ENCODE measurements around the gene SLC39A7. TPM values are rescaled to one million over a fixed set of nuclear protein-coding genes. Genes with fewer than 3 reads are reported as not detected.

The SLC39A7 gene
- total RNA-seq, 5 donors from 2014 or later (not counting 1 experiment from before 2014, with no cell fraction given): 19.1 to 44.0 (median 41.3) TPM

GRCh38 chr6:33191383-33192104 is 9.1 kb upstream of the SLC39A7 start:
- Mint-ChIP-seq H3K36me3 (peaks cover 39% of the 10 kb centered on the region), H3K27ac (no peak overlapping the region), H3K4me3 (peak overlapping the region; percentile 15 to 82 (median 32)), H3K9me3 (no peaks in the 10 kb centered on the region), H3K27me3 (peaks cover 26 to 46% of the 10 kb centered on the region in 2 donors), H3K4me1 (peaks cover 12 to 16% (median 12%) of the 10 kb centered on the region in 3 donors)
- no peak overlapping the region for H3K27ac ChIP-seq (ENCODE audit: low read length)
- H3K4me3 ChIP-seq (ENCODE audit: control insufficient read depth in 1 of 2, extremely low read depth in 1 of 2, low read length in 1 of 2): peak overlapping the region; percentile 7 to 12
- ChIA-PET POLR2A (no interaction called here), CTCF (interaction anchor here in 1 of 2 donors (0.5 kb wide), 2 partner anchors 44 to 126 kb away, joined by 3 to 6 read pairs; no protein-coding TSS in a partner anchor)
- H3K27me3 ChIP-seq (replicated peaks in 1 of 2; ENCODE audit: control insufficient read depth in 2 of 2, extremely low read depth in 1 of 2, insufficient read depth in 2 of 2, low read length in 1 of 2): peaks cover 2 to 50% of the 10 kb centered on the region in 2 experiments
- ATAC-seq (replicated peaks in 1 of 4) (no peak), DNase-seq (no peak)
- peaks cover 8 to 29% of the 10 kb centered on the region in 2 donors for H3K36me3 ChIP-seq (ENCODE audit: control insufficient read depth in 2 of 2, extremely low read depth in 1 of 2, insufficient read depth in 1 of 2, low read length in 1 of 2)
- H3K4me1 ChIP-seq (ENCODE audit: control insufficient read depth in 1 of 2, extremely low read depth in 1 of 2, insufficient read depth in 2 of 2, low read length in 2 of 2): peaks cover 2 to 23% of the 10 kb centered on the region in 2 experiments
- WGBS (ENCODE audit: insufficient coverage): 77% methylated on average over 7 of the region's 8 CpGs
- H3K9me3 ChIP-seq: no peaks in the 10 kb centered on the region

GRCh38 chr6:33192105-33192646 is 8.5 kb upstream of the SLC39A7 start, which contains the start of gene COL11A2:
COL11A2 (minus strand) TSS chr6:33192467; CDS start chr6:33192240, 227 bp downstream.
- POLR2A ChIA-PET: no interaction called here
- 15% methylated on average over 19 of the region's 35 CpGs for WGBS (ENCODE audit: insufficient coverage)
- DNase-seq: peak in 10 of 35 experiments; percentile 17 to 55 (median 26)

GRCh38 chr6:33192671-33193602 is 7.7 kb upstream of the SLC39A7 start:
- H3K4me3 Mint-ChIP-seq: peak overlapping the region; percentile 73 to 82 (median 78)
- peaks cover 37% of the 10 kb centered on the region for H3K36me3 Mint-ChIP-seq
- H3K9me3 ChIP-seq: no peaks in the 10 kb centered on the region
- WGBS (ENCODE audit: insufficient coverage): under 1% methylated on average over 31 of the region's 72 CpGs
- H3K4me1 ChIP-seq (ENCODE audit: control insufficient read depth in 1 of 2, extremely low read depth in 1 of 2, insufficient read depth in 2 of 2, low read length in 2 of 2): peaks cover 2 to 27% of the 10 kb centered on the region in 2 experiments
- H3K4me1 Mint-ChIP-seq: peaks cover 21 to 26% (median 22%) of the 10 kb centered on the region in 3 donors
- ChIA-PET POLR2A (no interaction called here), CTCF (interaction anchor here in 1 of 2 donors (0.9 kb wide), 1 partner anchor 174 kb away, joined by 4 read pairs; no protein-coding TSS in a partner anchor)
- ATAC-seq (replicated peaks in 1 of 4) (peak; percentile 29 to 45 (median 39)), DNase-seq (peak in 9 of 35 experiments; percentile 21 to 52 (median 41))
- H3K27ac Mint-ChIP-seq: peak overlapping the region in 1 of 2 donors; percentile 72
- H3K9me3 Mint-ChIP-seq: no peaks in the 10 kb centered on the region
- H3K4me3 ChIP-seq (ENCODE audit: control insufficient read depth in 1 of 2, extremely low read depth in 1 of 2, low read length in 1 of 2): peak overlapping the region; percentile 38 to 65
- H3K27me3 Mint-ChIP-seq: peaks cover 17 to 36% of the 10 kb centered on the region in 2 donors
- H3K27ac ChIP-seq (ENCODE audit: low read length): no peak overlapping the region
- peaks cover 2 to 46% of the 10 kb centered on the region in 2 experiments for H3K27me3 ChIP-seq (replicated peaks in 1 of 2; ENCODE audit: control insufficient read depth in 2 of 2, extremely low read depth in 1 of 2, insufficient read depth in 2 of 2, low read length in 1 of 2)
- H3K36me3 ChIP-seq (ENCODE audit: control insufficient read depth in 2 of 2, extremely low read depth in 1 of 2, insufficient read depth in 1 of 2, low read length in 1 of 2): peaks cover 8 to 41% of the 10 kb centered on the region in 2 donors

More at GRCh38 chr6:33192105-33192646, 8.5 kb upstream of the SLC39A7 start, which contains the start of gene COL11A2:
- H3K4me3 Mint-ChIP-seq: peak within 1 kb of the TSS; percentile 73 to 82 (median 78)
- Histone ChIP-seq H3K9me3 (no peaks in the 10 kb centered on the region), H3K4me1 (ENCODE audit: control insufficient read depth in 1 of 2, extremely low read depth in 1 of 2, insufficient read depth in 2 of 2, low read length in 2 of 2) (peaks cover 2 to 23% of the 10 kb centered on the region in 2 experiments), H3K36me3 (ENCODE audit: control insufficient read depth in 2 of 2, extremely low read depth in 1 of 2, insufficient read depth in 1 of 2, low read length in 1 of 2) (peaks cover 8 to 35% of the 10 kb centered on the region in 2 donors), H3K27ac (ENCODE audit: low read length) (no peak within 1 kb of the TSS), H3K27me3 (replicated peaks in 1 of 2; ENCODE audit: control insufficient read depth in 2 of 2, extremely low read depth in 1 of 2, insufficient read depth in 2 of 2, low read length in 1 of 2) (peaks cover 2 to 46% of the 10 kb centered on the region in 2 experiments), H3K4me3 (ENCODE audit: control insufficient read depth in 1 of 2, extremely low read depth in 1 of 2, low read length in 1 of 2) (peak within 1 kb of the TSS; percentile 38 to 65)
- H3K27me3 Mint-ChIP-seq: peaks cover 25 to 41% of the 10 kb centered on the region in 2 donors
- peak within 1 kb of the TSS in 1 of 2 donors; percentile 69 for H3K27ac Mint-ChIP-seq
- CTCF ChIA-PET: interaction anchor here in 1 of 2 donors (0.5 kb wide), 2 partner anchors 44 to 126 kb away, joined by 3 to 6 read pairs; no protein-coding TSS in a partner anchor
- peak; percentile 50 to 74 (median 62) for ATAC-seq (replicated peaks in 1 of 4)
- H3K4me1 Mint-ChIP-seq: peaks cover 14 to 19% (median 14%) of the 10 kb centered on the region in 3 donors
- no peaks in the 10 kb centered on the region for H3K9me3 Mint-ChIP-seq
- H3K36me3 Mint-ChIP-seq: peaks cover 41% of the 10 kb centered on the region

- H3K4me1 Mint-ChIP-seq: peaks cover 28 to 33% (median 29%) of the 10 kb centered on the region in 3 donors
- Histone ChIP-seq H3K36me3 (ENCODE audit: control insufficient read depth in 2 of 2, extremely low read depth in 1 of 2, insufficient read depth in 1 of 2, low read length in 1 of 2) (peaks cover 8 to 41% of the 10 kb centered on the region in 2 donors), H3K4me1 (ENCODE audit: control insufficient read depth in 1 of 2, extremely low read depth in 1 of 2, insufficient read depth in 2 of 2, low read length in 2 of 2) (peaks cover 2 to 34% of the 10 kb centered on the region in 2 experiments), H3K9me3 (no peaks in the 10 kb centered on the region), H3K27ac (ENCODE audit: low read length) (no peak overlapping the region), H3K27me3 (replicated peaks in 1 of 2; ENCODE audit: control insufficient read depth in 2 of 2, extremely low read depth in 1 of 2, insufficient read depth in 2 of 2, low read length in 1 of 2) (peaks cover 2 to 43% of the 10 kb centered on the region in 2 experiments), H3K4me3 (ENCODE audit: control insufficient read depth in 1 of 2, extremely low read depth in 1 of 2, low read length in 1 of 2) (no peak overlapping the region)
- H3K36me3 Mint-ChIP-seq: peaks cover 31% of the 10 kb centered on the region
- H3K9me3 Mint-ChIP-seq: no peaks in the 10 kb centered on the region
- ChIA-PET CTCF (interaction anchor here in 1 of 2 donors (0.9 kb wide), 1 partner anchor 174 kb away, joined by 4 read pairs; no protein-coding TSS in a partner anchor), POLR2A (no interaction called here)
- WGBS (ENCODE audit: insufficient coverage): no CpG with 5 or more reads among the region's 6 CpGs
- ATAC-seq (replicated peaks in 1 of 4): no peak
- peak overlapping the region; percentile 52 to 82 (median 53) for H3K4me3 Mint-ChIP-seq
- peaks cover 16 to 29% of the 10 kb centered on the region in 2 donors for H3K27me3 Mint-ChIP-seq
- no peak for DNase-seq
- peak overlapping the region in 1 of 2 donors; percentile 72 for H3K27ac Mint-ChIP-seq
These were observed 7.0 kb upstream of the SLC39A7 start for GRCh38 chr6:33193619-33194018.

GRCh38 chr6:33194431-33194979 is 6.2 kb upstream of the SLC39A7 start:
- DNase-seq (no peak), ATAC-seq (replicated peaks in 1 of 4) (no peak)
- Mint-ChIP-seq H3K4me1 (peaks cover 35 to 42% (median 36%) of the 10 kb centered on the region in 3 donors), H3K9me3 (no peaks in the 10 kb centered on the region), H3K36me3 (peaks cover 31% of the 10 kb centered on the region), H3K27me3 (peaks cover 15 to 25% of the 10 kb centered on the region in 2 donors), H3K4me3 (no peak overlapping the region), H3K27ac (peak overlapping the region in 1 of 2 donors; percentile 4)
- 80% methylated on average over 2 of the region's 8 CpGs for WGBS (ENCODE audit: insufficient coverage)
- ChIA-PET POLR2A (interaction anchor here (0.6 kb wide), 2 partner anchors 122 to 1050 kb away, joined by 3 read pairs; no protein-coding TSS in a partner anchor), CTCF (interaction anchor here in 1 of 2 donors (1.1 kb wide), 1 partner anchor 102 kb away, joined by 3 read pairs; no protein-coding TSS in a partner anchor)
- H3K4me3 ChIP-seq (ENCODE audit: control insufficient read depth in 1 of 2, extremely low read depth in 1 of 2, low read length in 1 of 2): no peak overlapping the region
- H3K4me1 ChIP-seq (ENCODE audit: control insufficient read depth in 1 of 2, extremely low read depth in 1 of 2, insufficient read depth in 2 of 2, low read length in 2 of 2): peaks cover 4 to 43% of the 10 kb centered on the region in 2 experiments
- peaks cover under 1 to 34% of the 10 kb centered on the region in 2 experiments for H3K27me3 ChIP-seq (replicated peaks in 1 of 2; ENCODE audit: control insufficient read depth in 2 of 2, extremely low read depth in 1 of 2, insufficient read depth in 2 of 2, low read length in 1 of 2)
- no peaks in the 10 kb centered on the region for H3K9me3 ChIP-seq
- peaks cover 8 to 41% of the 10 kb centered on the region in 2 donors for H3K36me3 ChIP-seq (ENCODE audit: control insufficient read depth in 2 of 2, extremely low read depth in 1 of 2, insufficient read depth in 1 of 2, low read length in 1 of 2)
- no peak overlapping the region for H3K27ac ChIP-seq (ENCODE audit: low read length)
